GM12878 (cell line): ENCODE results near the gene TUT4. TPM values are rescaled to one million over a fixed set of nuclear protein-coding genes. Genes with fewer than 3 reads are reported as not detected.

ENCODE experiments used
- ATAC-seq: fragments of 200-7000 bp; cut with Tn5 transposase; 3 replicates; pipeline ENCODE4 v1.9.1; 2020; ENCODE audit warnings: mild to moderate bottlenecking, moderate library complexity
- BruUV-seq: library from RNA; stranded (reverse); fragments of 400-500 nt; replicated peaks from 2 replicates; lab custom pipeline; 2021; lab: Mats Ljungman, UMichigan
- CTCF ChIA-PET: fragments of 300-600 bp; sonication (Branson Sonifier 250); formaldehyde crosslinking; extraction: SDS; loops from one replicate; lab custom pipeline; 2021; ENCODE audit warnings: inconsistent platforms; lab: Yijun Ruan, JAX
- POLR2A ChIA-PET: fragments of 350-600 bp; formaldehyde crosslinking; extraction: SDS; loops from one replicate; lab custom pipeline; 2021; ENCODE audit warnings: inconsistent platforms; lab: Charles Lee
- RAD21 ChIA-PET: fragments of 300-600 bp; sonication (Branson Sonifier 250); formaldehyde crosslinking; loops from one replicate; lab custom pipeline; 2023; ENCODE audit warnings: antibody characterized with exemption; ENCODE audit not compliant: unreplicated experiment; lab: Charles Lee
- SMC1A ChIA-PET: fragments of 300-600 bp; sonication (Branson Sonifier 250); formaldehyde crosslinking; loops from one replicate; lab custom pipeline; 2023; ENCODE audit not compliant: unreplicated experiment, uncharacterized antibody; lab: Charles Lee
- DNase-seq: peaks from one replicate; pipeline ENCODE4 v3.0.0-alpha.2; 2011; ENCODE audit warnings: low read depth, low spot score
- FAIRE-seq: peaks from 3 replicates; lab custom pipeline; 2011; peaks lifted over from hg19 to GRCh38; lab: Jason Lieb, UNC
- H2AFZ ChIP-seq: 2 replicates; pipeline ENCODE4 v1.6.0; 2011; ENCODE audit warnings: low read depth, low read length, control low read depth; ENCODE audit not compliant: control insufficient read depth
- H3K27ac ChIP-seq: 2 replicates; pipeline ENCODE4 v1.5.1; 2011; ENCODE audit warnings: control low read depth; ENCODE audit not compliant: control insufficient read depth, insufficient read depth
- H3K27me3 ChIP-seq, 2 experiments: replicated peaks in 1 of 2; 2 replicates each; pipeline versions ENCODE4 v1.6.0 to v1.6.1; 2011; ENCODE audit warnings: low read length in 1 of 2; ENCODE audit not compliant: control insufficient read depth in 2 of 2, insufficient read depth in 2 of 2
- H3K36me3 ChIP-seq, 2 experiments: 2 replicates each; pipeline ENCODE4 v1.5.1; 2011; ENCODE audit warnings: low read length in 1 of 2; ENCODE audit not compliant: control insufficient read depth in 2 of 2, insufficient read depth in 2 of 2
- H3K4me1 ChIP-seq: 2 replicates; pipeline ENCODE4 v1.6.1; 2011; ENCODE audit warnings: mild to moderate bottlenecking, low read length, moderate library complexity, mixed read lengths; ENCODE audit not compliant: control insufficient read depth, insufficient read depth
- H3K4me2 ChIP-seq: 2 replicates; pipeline ENCODE4 v1.6.0; 2011; ENCODE audit warnings: control low read depth; ENCODE audit not compliant: control insufficient read depth, insufficient read depth
- H3K4me3 ChIP-seq: fragments of 200-600 bp; sonication (generic); 2 replicates; pipeline ENCODE4 v1.5.1; 2016
- H3K79me2 ChIP-seq: 2 replicates; pipeline ENCODE4 v1.6.0; 2011; ENCODE audit warnings: low read length; ENCODE audit not compliant: control insufficient read depth, insufficient read depth
- H3K9ac ChIP-seq: 2 replicates; pipeline ENCODE4 v1.8.0; 2011; ENCODE audit warnings: low read length, control low read depth, mixed read lengths; ENCODE audit not compliant: control insufficient read depth, insufficient read depth
- H3K9me3 ChIP-seq: replicated peaks from 3 replicates; pipeline ENCODE4 v1.5.1; 2011; ENCODE audit warnings: mild to moderate bottlenecking, low read length; ENCODE audit not compliant: control insufficient read depth, insufficient read depth
- H4K20me1 ChIP-seq: 2 replicates; pipeline ENCODE4 v1.6.0; 2011; ENCODE audit not compliant: control insufficient read depth, insufficient read depth
- ATF7 ChIP-seq: fragments of 450-650 bp; IDR thresholded peaks from 2 replicates; pipeline ENCODE4 v1.6.1; 2016; ENCODE audit warnings: low read depth, mild to moderate bottlenecking
- BACH1 ChIP-seq: fragments of 450-650 bp; IDR thresholded peaks from 2 replicates; pipeline ENCODE4 v1.6.1; 2017; ENCODE audit warnings: mild to moderate bottlenecking, borderline replicate concordance
- EP300 ChIP-seq, 2 experiments: fragments of 150-350 bp in 1 of 2; IDR thresholded peaks; 2 replicates each; pipeline ENCODE4 v1.6.1; 2011 to 2012; ENCODE audit warnings: low read depth in 2 of 2, low read length in 2 of 2, borderline replicate concordance in 1 of 2, improper control_type of control experiment in 1 of 2, inconsistent platforms in 1 of 2; ENCODE audit not compliant: control insufficient read depth in 1 of 2
- ESRRA ChIP-seq: IDR thresholded peaks from 2 replicates; pipeline ENCODE4 v1.6.1; 2012; ENCODE audit warnings: mild to moderate bottlenecking, low read length, improper control_type of control experiment
- LARP7 ChIP-seq: fragments of 450-650 bp; IDR thresholded peaks from 2 replicates; pipeline ENCODE4 v1.6.1; 2017; ENCODE audit warnings: mild to moderate bottlenecking
- MEF2B ChIP-seq: fragments of 450-650 bp; IDR thresholded peaks from 2 replicates; pipeline ENCODE4 v1.6.1; 2018; ENCODE audit warnings: mild to moderate bottlenecking, moderate library complexity; ENCODE audit not compliant: partially characterized antibody, poor library complexity, severe bottlenecking
- NFYA ChIP-seq: IDR thresholded peaks from 2 replicates; pipeline ENCODE4 v1.6.1; 2011; ENCODE audit warnings: low read depth, mild to moderate bottlenecking, low read length, improper control_type of control experiment, borderline replicate concordance
- PML ChIP-seq: IDR thresholded peaks from 2 replicates; pipeline ENCODE4 v1.6.1; 2012; ENCODE audit warnings: low read length, inconsistent platforms
- TCF3 ChIP-seq: IDR thresholded peaks from 2 replicates; pipeline ENCODE4 v1.6.1; 2012; ENCODE audit warnings: low read depth, mild to moderate bottlenecking, low read length, borderline replicate concordance; ENCODE audit not compliant: insufficient read depth
- ZNF274 ChIP-seq: IDR thresholded peaks from one replicate; pipeline ENCODE4 v1.8.0; 2011; ENCODE audit not compliant: insufficient read length, insufficient read depth
- ZNF384 ChIP-seq: IDR thresholded peaks from 2 replicates; pipeline ENCODE4 v1.6.1; 2012; ENCODE audit warnings: low read depth, mild to moderate bottlenecking, low read length, improper control_type of control experiment, borderline replicate concordance
- WGBS: methylation state at CpG from one replicate; pipeline ENCODE4 v1.1.6; 2016; ENCODE audit warnings: low lambda C conversion rate; ENCODE audit not compliant: insufficient replicate concordance, insufficient coverage; ENCODE audit errors: missing lambda C conversion rate; 5-methylcytosine and 5-hydroxymethylcytosine counted together
- in situ Hi-C: fragments of 300-500 bp; cut with MboI; formaldehyde crosslinking; loops from 9 replicates; pipeline ENCODE4 v1.14.3; 2018; ENCODE audit warnings: mixed read lengths
- intact Hi-C: fragments of 100-400 bp; cut with micrococcal nuclease; formaldehyde crosslinking; loops from one replicate; pipeline ENCODE4 v1.14.2; 2022; ENCODE audit not compliant: unreplicated experiment
- polyA plus RNA-seq, 11 experiments: library from polyadenylated mRNA; depleted of rRNA in 4 of 11; unstranded in 6 of 11; stranded (reverse) in 5 of 11; fragments of >200 nt; fragmentation: Nextera tagmentation in 4 of 11; fragmentation: Illumina TruSeq in 1 of 11; extraction: Ambion mirVana in 4 of 11; extraction: Trizol in 1 of 11; gene quantifications; 1 replicate in 1 of 11; 2 replicates in 10 of 11; pipeline versions ENCODE4 v1.2.1 to v1.2.3, GENCODE V29; 2011 to 2016; ENCODE audit warnings: inconsistent platforms in 2 of 11, missing spikeins in 2 of 11, low read depth in 1 of 11
- total RNA-seq, 4 experiments: library from RNA; depleted of rRNA in 3 of 4; stranded (reverse); fragments of >200 nt in 3 of 4; fragmentation: Illumina TruSeq in 1 of 4; extraction: Trizol in 1 of 4; gene quantifications; 2 replicates each; pipeline versions ENCODE4 v1.2.1 to v1.2.3, GENCODE V29; 2013 to 2021
- TF ChIP-seq, protein P1 (sequence below): IDR thresholded peaks from 2 replicates; pipeline ENCODE4 v1.6.1; 2012; ENCODE audit warnings: low read depth, low read length, improper control_type of control experiment
- TF ChIP-seq, protein P2 (sequence below): IDR thresholded peaks from 2 replicates; pipeline ENCODE4 v1.6.1; 2012; ENCODE audit warnings: low read depth, low read length, improper control_type of control experiment
- TF ChIP-seq, protein P3 (sequence below): fragments of 450-650 bp; IDR thresholded peaks from 2 replicates; pipeline ENCODE4 v1.6.1; 2018; ENCODE audit warnings: mild to moderate bottlenecking, low read depth, moderate library complexity; ENCODE audit not compliant: partially characterized antibody

Gene TUT4
- total and polyA plus RNA-seq, 10 of the 15 experiments (the other 5 are each of a cell fraction or from before 2014, with no cell fraction given), result 9.4 to 40.7 (median 27.6) TPM

DNA sequence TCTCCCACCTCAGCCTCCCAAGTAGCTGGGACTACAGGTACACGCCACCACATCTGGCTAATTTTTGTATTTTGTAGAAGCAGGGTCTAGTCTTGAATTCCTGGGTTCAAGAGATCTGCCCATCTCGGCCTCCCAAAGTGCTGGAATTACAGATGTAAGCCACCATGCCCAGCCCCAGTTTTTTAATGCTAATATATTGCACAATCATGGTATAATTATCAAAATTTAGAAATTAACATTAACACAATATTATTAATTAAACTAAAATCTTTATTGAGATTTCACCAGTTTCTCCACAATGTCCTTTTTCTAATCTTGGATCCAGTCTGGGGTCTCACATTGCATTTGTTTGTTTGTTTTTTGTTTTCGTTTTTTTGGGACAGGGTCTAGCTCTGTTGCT, 27.4 kb upstream of the TUT4 start:
- Histone ChIP-seq H3K79me2 (no peaks in the 10 kb centered on the region), H3K27me3 (no peaks in the 10 kb centered on the region; a peak in 2 of 4 replicates), H3K4me3 (no peak overlapping the region), H3K4me1 (no peaks in the 10 kb centered on the region), H2AFZ (no peak overlapping the region), H3K36me3 (no peaks in the 10 kb centered on the region), H4K20me1 (no peaks in the 10 kb centered on the region), H3K27ac (no peak overlapping the region), H3K4me2 (no peak overlapping the region), H3K9ac (no peak overlapping the region), H3K9me3 (no peaks in the 10 kb centered on the region)
- in situ Hi-C loops, result no loop called here
- WGBS, result 32% methylated on average over 3 of the region's 3 CpGs
- DNase-seq (no peak), ATAC-seq (no peak), FAIRE-seq (no peak)
- intact Hi-C loops, result no loop called here
- BruUV-seq, result no TSS peak
- CTCF ChIA-PET, result interaction anchor here (1.1 kb wide), 1 partner anchor 13 kb away, joined by 3 read pairs; no protein-coding TSS in a partner anchor
- RAD21 ChIA-PET, result no interaction called here
- SMC1A ChIA-PET, result no interaction called here
- TF ChIP-seq MEF2B (no peak), TCF3 (no peak), NFYA (no peak), ZNF384 (no peak), EP300 (IDR thresholded peaks at IDR 0.05; ENCODE audit: borderline replicate concordance in 1 of 2, control insufficient read depth in 1 of 2, low read depth in 2 of 2, low read length in 2 of 2) (no peak), LARP7 (no peak), ZNF274 (no peak), ESRRA (no peak), PML (no peak), BACH1 (no peak), ATF7 (no peak)
- TF ChIP-seq, protein P1, sequence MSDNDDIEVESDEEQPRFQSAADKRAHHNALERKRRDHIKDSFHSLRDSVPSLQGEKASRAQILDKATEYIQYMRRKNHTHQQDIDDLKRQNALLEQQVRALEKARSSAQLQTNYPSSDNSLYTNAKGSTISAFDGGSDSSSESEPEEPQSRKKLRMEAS, result no peak
- TF ChIP-seq, protein P2, sequence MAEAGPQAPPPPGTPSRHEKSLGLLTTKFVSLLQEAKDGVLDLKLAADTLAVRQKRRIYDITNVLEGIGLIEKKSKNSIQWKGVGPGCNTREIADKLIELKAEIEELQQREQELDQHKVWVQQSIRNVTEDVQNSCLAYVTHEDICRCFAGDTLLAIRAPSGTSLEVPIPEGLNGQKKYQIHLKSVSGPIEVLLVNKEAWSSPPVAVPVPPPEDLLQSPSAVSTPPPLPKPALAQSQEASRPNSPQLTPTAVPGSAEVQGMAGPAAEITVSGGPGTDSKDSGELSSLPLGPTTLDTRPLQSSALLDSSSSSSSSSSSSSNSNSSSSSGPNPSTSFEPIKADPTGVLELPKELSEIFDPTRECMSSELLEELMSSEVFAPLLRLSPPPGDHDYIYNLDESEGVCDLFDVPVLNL, result no peak
- TF ChIP-seq, protein P3, sequence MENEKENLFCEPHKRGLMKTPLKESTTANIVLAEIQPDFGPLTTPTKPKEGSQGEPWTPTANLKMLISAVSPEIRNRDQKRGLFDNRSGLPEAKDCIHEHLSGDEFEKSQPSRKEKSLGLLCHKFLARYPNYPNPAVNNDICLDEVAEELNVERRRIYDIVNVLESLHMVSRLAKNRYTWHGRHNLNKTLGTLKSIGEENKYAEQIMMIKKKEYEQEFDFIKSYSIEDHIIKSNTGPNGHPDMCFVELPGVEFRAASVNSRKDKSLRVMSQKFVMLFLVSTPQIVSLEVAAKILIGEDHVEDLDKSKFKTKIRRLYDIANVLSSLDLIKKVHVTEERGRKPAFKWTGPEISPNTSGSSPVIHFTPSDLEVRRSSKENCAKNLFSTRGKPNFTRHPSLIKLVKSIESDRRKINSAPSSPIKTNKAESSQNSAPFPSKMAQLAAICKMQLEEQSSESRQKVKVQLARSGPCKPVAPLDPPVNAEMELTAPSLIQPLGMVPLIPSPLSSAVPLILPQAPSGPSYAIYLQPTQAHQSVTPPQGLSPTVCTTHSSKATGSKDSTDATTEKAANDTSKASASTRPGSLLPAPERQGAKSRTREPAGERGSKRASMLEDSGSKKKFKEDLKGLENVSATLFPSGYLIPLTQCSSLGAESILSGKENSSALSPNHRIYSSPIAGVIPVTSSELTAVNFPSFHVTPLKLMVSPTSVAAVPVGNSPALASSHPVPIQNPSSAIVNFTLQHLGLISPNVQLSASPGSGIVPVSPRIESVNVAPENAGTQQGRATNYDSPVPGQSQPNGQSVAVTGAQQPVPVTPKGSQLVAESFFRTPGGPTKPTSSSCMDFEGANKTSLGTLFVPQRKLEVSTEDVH, result no peak
- POLR2A ChIA-PET, result interaction anchor here (0.6 kb wide), 2 partner anchors 78 to 115 kb away, joined by 3 to 6 read pairs; no protein-coding TSS in a partner anchor
